IPS-18c (cell line): ENCODE results near the gene PAQR7.

Experiments used
- H3K4me3 ChIP-seq: 2 replicates; pipeline ENCODE4 v1.7.0; 2013; ENCODE audit warnings: low read depth, mild to moderate bottlenecking, low read length, moderate library complexity; ENCODE audit not compliant: insufficient read depth
- H3K9me3 ChIP-seq: one replicate; pipeline ENCODE4 v1.6.1; 2013; ENCODE audit warnings: mild to moderate bottlenecking, low read length, moderate library complexity; ENCODE audit not compliant: control insufficient read depth, insufficient read depth

The PAQR7 gene

DNA sequence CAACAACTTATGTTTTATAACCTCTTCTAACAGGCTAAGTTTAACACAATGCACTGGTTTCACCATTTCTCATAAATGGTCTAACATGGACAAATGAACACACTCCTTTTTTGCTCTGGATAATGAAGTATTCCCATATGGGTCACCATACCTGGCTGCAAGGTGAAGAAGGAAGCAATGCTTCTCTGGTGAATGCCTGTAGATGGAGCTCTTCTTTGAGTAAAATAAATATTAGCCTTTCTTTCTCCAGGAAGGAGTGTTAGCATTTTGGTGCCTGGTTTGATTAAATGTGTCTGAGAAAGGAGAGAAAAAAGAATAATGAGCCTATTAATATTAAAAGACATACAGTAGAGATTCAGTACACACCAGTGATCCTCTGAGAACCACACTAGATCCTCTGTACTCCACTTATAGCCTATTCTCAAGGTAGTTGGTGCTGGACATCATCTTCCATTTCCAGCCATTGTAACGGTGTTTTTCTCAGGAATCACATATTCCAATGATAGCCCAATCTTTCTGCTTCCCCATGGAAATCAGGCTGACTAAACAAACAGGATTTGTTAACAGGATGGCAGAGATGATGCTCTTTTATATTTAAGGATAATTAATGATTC is 38.1 kb downstream of the PAQR7 start:
- Histone ChIP-seq H3K4me3 (no peak overlapping the region), H3K9me3 (no peaks in the 10 kb centered on the region)

- Histone ChIP-seq H3K4me3 (no peak overlapping the region), H3K9me3 (no peaks in the 10 kb centered on the region)
Measured at GRCh38 chr1:25836695-25837094, 38.8 kb downstream of the PAQR7 start.

- Histone ChIP-seq H3K4me3 (no peak overlapping the region), H3K9me3 (no peaks in the 10 kb centered on the region)
Measured at GRCh38 chr1:25834894-25835293, 40.6 kb downstream of the PAQR7 start.

DNA sequence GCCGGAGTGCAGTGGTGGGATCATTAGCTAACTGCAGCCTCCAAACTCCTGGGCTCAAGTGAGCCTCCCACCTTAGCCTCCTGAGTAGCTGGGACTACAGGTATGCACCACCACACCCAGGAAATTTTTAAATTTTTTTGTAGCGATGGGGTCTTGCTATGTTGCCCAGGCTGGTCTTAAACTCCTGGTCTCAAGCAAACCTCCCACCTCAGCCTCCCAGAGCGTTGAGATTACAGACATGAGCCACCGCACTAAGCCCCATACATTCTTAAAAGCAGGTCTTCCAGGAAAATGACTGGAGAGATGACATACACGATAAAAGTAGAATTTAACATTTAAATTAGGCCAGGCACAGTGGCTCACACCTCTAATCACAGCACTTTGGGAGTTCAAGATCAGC is 42.4 kb downstream of the PAQR7 start:
- H3K9me3 ChIP-seq = no peaks in the 10 kb centered on the region
- H3K4me3 ChIP-seq = no peak overlapping the region

DNA sequence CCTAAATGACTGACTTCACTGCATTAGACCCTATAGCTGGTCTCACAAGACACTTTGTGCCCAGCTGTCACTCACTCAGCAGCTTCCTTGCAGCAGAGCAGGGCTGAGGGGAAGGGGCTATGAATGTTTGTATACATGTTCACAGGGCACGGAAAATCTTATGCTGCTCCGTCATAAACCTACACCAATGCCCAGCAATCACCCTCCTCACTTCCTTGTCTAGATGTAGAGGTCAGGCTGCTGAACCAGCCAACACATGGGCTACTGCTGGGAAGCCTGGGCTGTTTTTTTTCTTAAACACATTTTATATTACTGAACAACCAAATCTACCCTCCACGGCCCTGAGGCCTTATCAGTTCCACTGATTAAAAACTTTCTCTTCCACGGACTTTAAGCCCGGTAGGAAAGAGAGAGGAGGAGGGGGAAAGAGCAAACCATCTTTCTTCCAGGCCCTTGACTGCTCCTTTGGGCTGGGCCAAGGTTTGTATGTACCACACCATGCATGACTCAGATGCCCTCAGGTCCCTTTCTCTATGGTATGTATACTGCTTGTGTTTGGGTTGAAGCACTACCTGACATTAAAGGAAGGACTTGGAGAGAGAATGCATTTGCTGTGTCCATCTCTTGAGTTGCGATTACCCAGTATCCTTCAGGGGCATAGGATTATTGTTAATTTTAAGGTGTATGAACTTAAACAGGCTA is 43.0 kb downstream of the PAQR7 start:
- Histone ChIP-seq H3K4me3 (no peak overlapping the region), H3K9me3 (no peaks in the 10 kb centered on the region)

GRCh38 chr1:25831569-25832196 is 43.8 kb downstream of the PAQR7 start:
- no peaks in the 10 kb centered on the region for H3K9me3 ChIP-seq

GRCh38 chr1:25829046-25829445 is 46.5 kb downstream of the PAQR7 start:
- no peak overlapping the region for H3K4me3 ChIP-seq
- no peaks in the 10 kb centered on the region for H3K9me3 ChIP-seq

More at GRCh38 chr1:25831569-25832196, 43.8 kb downstream of the PAQR7 start:
- no peak overlapping the region for H3K4me3 ChIP-seq

GRCh38 chr1:25828491-25828890 is 47.0 kb downstream of the PAQR7 start:
- H3K9me3 ChIP-seq = no peaks in the 10 kb centered on the region
- H3K4me3 ChIP-seq = no peak overlapping the region

- Histone ChIP-seq H3K9me3 (no peaks in the 10 kb centered on the region), H3K4me3 (no peak overlapping the region)
Measured at GRCh38 chr1:25826571-25826970, 48.9 kb downstream of the PAQR7 start.

DNA sequence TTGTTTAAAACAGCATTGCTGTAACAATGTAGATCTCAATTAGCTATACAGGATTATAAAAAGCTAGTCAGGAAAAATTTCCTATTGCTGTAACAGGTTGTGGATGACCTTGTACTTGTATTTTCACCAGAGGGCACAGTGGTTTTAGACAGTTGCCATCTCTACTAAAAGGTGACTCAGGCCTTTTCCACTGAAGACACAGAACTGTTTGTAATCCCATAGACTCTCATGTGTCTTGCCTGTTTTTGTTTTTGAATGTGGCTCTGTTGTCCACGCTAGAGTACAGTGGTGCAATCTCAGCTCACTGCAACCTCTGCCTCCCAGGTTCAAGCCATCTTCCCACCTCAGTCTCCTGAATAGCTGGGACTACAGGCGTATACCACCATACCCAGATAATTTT is 49.9 kb downstream of the PAQR7 start:
- H3K9me3 ChIP-seq = no peaks in the 10 kb centered on the region

DNA sequence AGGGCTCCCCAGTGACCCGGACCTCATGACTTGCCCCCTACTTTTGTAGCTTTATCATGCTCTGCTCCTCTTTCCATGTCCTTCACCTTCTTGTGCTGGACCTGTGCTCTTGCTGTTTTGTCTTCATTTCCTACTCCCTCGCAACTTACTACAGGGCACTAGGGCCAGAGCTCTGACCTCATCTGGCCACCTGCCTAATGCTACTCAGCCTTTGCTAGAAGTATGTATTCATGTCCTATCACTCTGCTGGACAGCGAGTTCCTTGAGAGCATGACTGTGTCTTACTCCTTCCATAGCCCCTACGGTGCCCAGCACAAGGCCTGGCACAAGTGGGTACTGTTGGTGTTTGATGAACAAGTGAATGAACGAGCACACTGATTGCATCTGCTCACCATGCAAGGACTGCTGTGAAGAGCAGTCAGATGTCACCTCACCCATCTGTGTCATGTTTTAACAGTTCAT is 53.8 kb downstream of the PAQR7 start:
- Histone ChIP-seq H3K4me3 (no peak overlapping the region), H3K9me3 (no peaks in the 10 kb centered on the region)

More for the DNA sequence above, 49.9 kb downstream of the PAQR7 start:
- no peak overlapping the region for H3K4me3 ChIP-seq

- H3K4me3 ChIP-seq = peak overlapping the region; percentile 94
- no peaks in the 10 kb centered on the region for H3K9me3 ChIP-seq
Measured at GRCh38 chr1:25821112-25821476, 54.4 kb downstream of the PAQR7 start.

- Histone ChIP-seq H3K9me3 (no peaks in the 10 kb centered on the region), H3K4me3 (peak overlapping the region; percentile 94)
Measured at GRCh38 chr1:25820247-25821111, 55.0 kb downstream of the PAQR7 start.

DNA sequence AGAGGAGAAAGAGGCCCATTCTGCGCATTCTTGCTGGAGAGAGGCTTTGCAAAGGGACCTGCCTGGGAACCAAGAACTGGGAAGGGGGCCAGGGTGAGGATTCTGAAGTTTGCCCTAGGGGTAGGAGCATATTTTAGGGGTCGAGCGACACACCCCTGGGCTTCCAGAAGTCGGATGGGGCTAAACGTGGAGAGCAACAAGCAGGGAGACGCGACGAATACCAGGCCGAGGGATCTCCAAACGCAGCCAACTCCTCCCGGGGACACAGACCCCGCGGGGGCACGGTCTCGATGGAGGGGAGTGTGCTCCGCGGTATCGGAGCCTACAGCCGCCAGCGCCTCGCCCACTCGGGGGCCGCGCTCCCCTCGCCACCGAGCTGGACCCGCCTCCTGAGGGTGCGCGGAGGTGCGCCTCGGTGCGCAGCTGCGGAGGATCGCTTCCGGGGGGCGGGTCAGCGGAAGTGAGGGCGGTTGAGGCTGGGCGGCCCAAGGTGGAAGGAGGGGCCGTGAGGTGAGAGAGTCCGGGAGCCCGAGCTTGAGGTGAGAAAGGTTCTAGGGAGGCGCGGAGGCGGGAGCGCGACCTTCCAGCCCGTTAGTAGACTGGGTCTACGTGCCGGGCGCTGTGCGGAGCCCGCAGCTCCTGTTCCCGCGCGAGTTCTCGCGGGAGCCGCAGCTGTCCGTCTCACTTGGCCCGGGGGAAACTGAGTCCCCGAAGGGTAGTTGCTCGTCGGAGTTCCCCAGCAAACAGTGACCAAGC is 55.8 kb downstream of the PAQR7 start, which contains the start of gene MTFR1L:
MTFR1L (plus strand) TSS at position 464 of the 756 bp plus-strand sequence. CDS start 3,151 bp downstream, outside the sequence.
- Histone ChIP-seq H3K9me3 (no peaks in the 10 kb centered on the region), H3K4me3 (peak within 1 kb of the TSS; percentile 94)

GRCh38 chr1:25818569-25818968 is 56.9 kb downstream of the PAQR7 start:
- Histone ChIP-seq H3K9me3 (no peaks in the 10 kb centered on the region), H3K4me3 (peak overlapping the region; percentile 94; the same call in 1 of the 2 replicates)

- no peak overlapping the region for H3K4me3 ChIP-seq
- H3K9me3 ChIP-seq = no peaks in the 10 kb centered on the region
Measured at GRCh38 chr1:25817840-25818501, 57.5 kb downstream of the PAQR7 start.
